Ishikawa (cell line): ENCODE data around the gene VRK3.

Experiments
- CEBPB ChIP-seq: IDR thresholded peaks from 2 replicates; pipeline ENCODE4 v1.6.1; 2012
- CREB1 ChIP-seq: IDR thresholded peaks from 2 replicates; pipeline ENCODE4 v1.6.1; 2012; ENCODE audit warnings: low read depth
- EGR1 ChIP-seq: IDR thresholded peaks from 2 replicates; pipeline ENCODE4 v1.6.1; 2012
- EP300 ChIP-seq: IDR thresholded peaks from 2 replicates; pipeline ENCODE4 v1.6.1; 2012; ENCODE audit warnings: borderline replicate concordance
- FOXM1 ChIP-seq: IDR thresholded peaks from 2 replicates; pipeline ENCODE4 v1.6.1; 2012; ENCODE audit warnings: low read depth, borderline replicate concordance
- NFIC ChIP-seq: IDR thresholded peaks from 2 replicates; pipeline ENCODE4 v1.6.1; 2012
- RAD21 ChIP-seq: IDR thresholded peaks from 2 replicates; pipeline ENCODE4 v1.6.1; 2012; ENCODE audit warnings: low read depth
- TAF1 ChIP-seq: IDR thresholded peaks from 2 replicates; pipeline ENCODE4 v1.6.1; 2012; ENCODE audit warnings: low read depth, mild to moderate bottlenecking
- TCF12 ChIP-seq: IDR thresholded peaks from 2 replicates; pipeline ENCODE4 v1.6.1; 2012; ENCODE audit warnings: low read depth
- TEAD4 ChIP-seq: IDR thresholded peaks from 2 replicates; pipeline ENCODE4 v1.6.1; 2012
- YY1 ChIP-seq: IDR thresholded peaks from 2 replicates; pipeline ENCODE4 v1.6.1; 2012; ENCODE audit warnings: low read depth
- ZBTB7A ChIP-seq: IDR thresholded peaks from 2 replicates; pipeline ENCODE4 v1.6.1; 2012; ENCODE audit warnings: low read depth
- TF ChIP-seq, protein P1 (sequence below): IDR thresholded peaks from 2 replicates; pipeline ENCODE4 v1.6.1; 2012
- TF ChIP-seq, protein P2 (sequence below): IDR thresholded peaks from 2 replicates; pipeline ENCODE4 v1.6.1; 2012; ENCODE audit warnings: low read depth, mild to moderate bottlenecking
- TF ChIP-seq, protein P3 (sequence below): IDR thresholded peaks from 2 replicates; pipeline ENCODE4 v1.6.1; 2012

The VRK3 gene

DNA sequence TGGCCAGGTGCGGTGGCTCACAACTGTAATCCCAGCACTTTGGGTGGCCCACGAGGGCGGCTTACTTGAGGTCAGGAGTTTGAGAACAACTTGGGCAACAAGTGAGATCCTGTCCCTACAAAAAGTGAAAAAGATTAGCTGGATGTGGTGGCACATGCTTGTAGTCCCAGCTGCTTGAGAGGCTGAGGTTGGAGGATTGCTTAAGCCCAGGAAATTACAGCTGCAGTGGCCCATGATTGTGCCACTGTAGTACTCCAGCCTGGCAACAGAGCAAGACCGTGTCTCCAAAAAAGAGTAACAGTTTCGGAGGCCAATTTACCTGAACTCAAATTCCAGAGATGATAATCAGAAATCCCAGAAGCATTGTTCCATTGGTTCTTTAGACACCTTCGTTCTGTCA is 5.1 kb upstream of the VRK3 start:
- no peak for TF ChIP-seq EGR1
- no peak for TF ChIP-seq EP300
- TF ChIP-seq, protein P1, sequence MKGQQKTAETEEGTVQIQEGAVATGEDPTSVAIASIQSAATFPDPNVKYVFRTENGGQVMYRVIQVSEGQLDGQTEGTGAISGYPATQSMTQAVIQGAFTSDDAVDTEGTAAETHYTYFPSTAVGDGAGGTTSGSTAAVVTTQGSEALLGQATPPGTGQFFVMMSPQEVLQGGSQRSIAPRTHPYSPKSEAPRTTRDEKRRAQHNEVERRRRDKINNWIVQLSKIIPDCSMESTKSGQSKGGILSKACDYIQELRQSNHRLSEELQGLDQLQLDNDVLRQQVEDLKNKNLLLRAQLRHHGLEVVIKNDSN: no peak
- no peak for TF ChIP-seq TEAD4
- TF ChIP-seq TAF1: no peak
- TF ChIP-seq NFIC: no peak
- TF ChIP-seq, protein P2, sequence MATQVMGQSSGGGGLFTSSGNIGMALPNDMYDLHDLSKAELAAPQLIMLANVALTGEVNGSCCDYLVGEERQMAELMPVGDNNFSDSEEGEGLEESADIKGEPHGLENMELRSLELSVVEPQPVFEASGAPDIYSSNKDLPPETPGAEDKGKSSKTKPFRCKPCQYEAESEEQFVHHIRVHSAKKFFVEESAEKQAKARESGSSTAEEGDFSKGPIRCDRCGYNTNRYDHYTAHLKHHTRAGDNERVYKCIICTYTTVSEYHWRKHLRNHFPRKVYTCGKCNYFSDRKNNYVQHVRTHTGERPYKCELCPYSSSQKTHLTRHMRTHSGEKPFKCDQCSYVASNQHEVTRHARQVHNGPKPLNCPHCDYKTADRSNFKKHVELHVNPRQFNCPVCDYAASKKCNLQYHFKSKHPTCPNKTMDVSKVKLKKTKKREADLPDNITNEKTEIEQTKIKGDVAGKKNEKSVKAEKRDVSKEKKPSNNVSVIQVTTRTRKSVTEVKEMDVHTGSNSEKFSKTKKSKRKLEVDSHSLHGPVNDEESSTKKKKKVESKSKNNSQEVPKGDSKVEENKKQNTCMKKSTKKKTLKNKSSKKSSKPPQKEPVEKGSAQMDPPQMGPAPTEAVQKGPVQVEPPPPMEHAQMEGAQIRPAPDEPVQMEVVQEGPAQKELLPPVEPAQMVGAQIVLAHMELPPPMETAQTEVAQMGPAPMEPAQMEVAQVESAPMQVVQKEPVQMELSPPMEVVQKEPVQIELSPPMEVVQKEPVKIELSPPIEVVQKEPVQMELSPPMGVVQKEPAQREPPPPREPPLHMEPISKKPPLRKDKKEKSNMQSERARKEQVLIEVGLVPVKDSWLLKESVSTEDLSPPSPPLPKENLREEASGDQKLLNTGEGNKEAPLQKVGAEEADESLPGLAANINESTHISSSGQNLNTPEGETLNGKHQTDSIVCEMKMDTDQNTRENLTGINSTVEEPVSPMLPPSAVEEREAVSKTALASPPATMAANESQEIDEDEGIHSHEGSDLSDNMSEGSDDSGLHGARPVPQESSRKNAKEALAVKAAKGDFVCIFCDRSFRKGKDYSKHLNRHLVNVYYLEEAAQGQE: no peak
- no peak for TF ChIP-seq ZBTB7A
- TF ChIP-seq FOXM1: no peak
- TF ChIP-seq, protein P3, sequence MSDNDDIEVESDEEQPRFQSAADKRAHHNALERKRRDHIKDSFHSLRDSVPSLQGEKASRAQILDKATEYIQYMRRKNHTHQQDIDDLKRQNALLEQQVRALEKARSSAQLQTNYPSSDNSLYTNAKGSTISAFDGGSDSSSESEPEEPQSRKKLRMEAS: no peak
- TF ChIP-seq TCF12: no peak
- TF ChIP-seq RAD21: no peak
- no peak for TF ChIP-seq CREB1
- no peak for TF ChIP-seq YY1
- no peak for TF ChIP-seq CEBPB

DNA sequence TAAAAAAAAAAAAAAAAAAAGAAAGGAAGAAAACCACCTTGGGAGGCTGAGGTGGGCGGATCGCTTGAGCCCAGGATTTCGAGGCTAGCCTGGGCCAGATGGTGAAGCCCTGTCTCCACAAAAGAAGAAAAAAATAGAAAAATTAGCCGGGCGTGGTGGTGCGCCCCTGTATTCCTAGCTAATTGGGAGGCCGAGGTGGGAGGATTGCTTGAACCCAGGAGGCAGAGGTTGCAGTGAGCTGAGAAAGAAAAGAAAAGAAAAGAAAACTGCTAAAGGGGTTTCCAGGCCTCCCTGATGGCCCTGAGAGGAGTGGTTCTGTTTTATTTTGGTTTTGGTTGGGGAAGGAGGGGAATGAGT is 1.4 kb upstream of the VRK3 start:
- no peak for TF ChIP-seq TCF12
- TF ChIP-seq, protein P3: no peak
- no peak for TF ChIP-seq NFIC
- no peak for TF ChIP-seq CREB1
- TF ChIP-seq YY1: no peak
- TF ChIP-seq ZBTB7A: no peak

DNA sequence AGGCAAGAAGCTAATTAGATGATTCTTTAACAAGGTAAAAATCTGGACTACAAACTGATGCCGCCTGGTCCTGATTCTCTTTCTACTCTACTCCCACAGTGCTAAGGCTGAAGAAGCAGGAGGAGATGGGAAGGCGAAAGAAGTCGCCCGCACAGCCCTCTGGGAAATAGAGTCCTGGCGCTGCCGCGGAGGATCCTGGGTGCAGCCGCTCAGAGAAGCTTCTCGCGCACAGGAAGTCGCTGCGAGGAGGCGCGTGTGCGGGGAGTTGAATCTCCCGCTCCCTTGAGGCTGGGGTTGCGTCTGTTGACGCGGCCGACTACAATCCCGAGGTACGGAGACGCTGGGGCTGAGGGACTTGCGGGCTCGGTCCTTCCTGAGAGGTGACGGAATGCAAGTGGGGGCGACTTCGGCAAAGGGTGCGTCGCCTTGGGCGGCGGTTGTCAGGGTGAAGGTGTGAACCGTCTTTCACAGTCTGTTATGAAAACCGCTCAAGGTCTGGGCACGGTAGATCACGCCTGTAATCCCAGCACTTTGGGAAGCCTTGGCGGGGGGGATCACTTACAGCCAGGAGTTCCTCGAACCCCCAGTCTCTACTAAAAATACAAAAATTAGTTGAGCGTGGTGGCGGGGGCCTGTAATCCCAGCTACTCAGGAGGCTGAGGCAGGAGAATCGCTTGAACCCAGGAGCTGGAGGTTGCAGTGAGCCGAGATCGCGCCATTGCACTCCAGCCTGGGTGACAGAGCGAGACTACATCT is 800 bp upstream of the VRK3 start, which contains the start of gene ZNF473:
Gene ZNF473 (plus strand): TSS at position 212 of the 756 bp plus-strand sequence. CDS start 5,078 bp downstream, outside the sequence.
- TF ChIP-seq, protein P2: no peak
- TF ChIP-seq FOXM1 (no peak), CREB1 (no peak), TAF1 (peak; percentile 66; the same call in 1 of the 2 replicates), NFIC (no peak), RAD21 (no peak), TCF12 (peak; percentile 51; the same call in 1 of the 2 replicates), ZBTB7A (no peak), TEAD4 (peak; percentile 60), CEBPB (no peak), YY1 (no peak), EGR1 (peak; percentile 44; the same call in 1 of the 2 replicates), EP300 (0 out of 2 replicates have a peak, but pooled peaks have one; percentile 26)
- TF ChIP-seq, protein P1: peak; percentile 53
- TF ChIP-seq, protein P3: peak; percentile 100

DNA sequence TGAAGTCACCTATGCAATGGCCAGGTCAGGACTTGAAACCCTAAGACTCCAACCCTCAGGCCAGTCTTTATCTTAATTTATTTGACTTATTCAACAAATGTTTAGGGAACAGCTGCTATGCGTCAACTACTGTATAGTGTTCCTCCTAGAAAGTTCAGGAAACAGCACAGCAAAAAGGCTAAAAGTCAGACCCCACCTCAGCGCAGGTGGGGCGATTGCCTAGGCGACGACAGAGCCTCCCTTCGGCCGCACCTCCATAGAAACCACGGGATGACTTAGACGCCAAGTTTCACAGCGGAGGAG is 502 bp downstream of the VRK3 start:
- TF ChIP-seq YY1 (no peak), EGR1 (no peak), TCF12 (no peak), FOXM1 (no peak), ZBTB7A (no peak)

DNA sequence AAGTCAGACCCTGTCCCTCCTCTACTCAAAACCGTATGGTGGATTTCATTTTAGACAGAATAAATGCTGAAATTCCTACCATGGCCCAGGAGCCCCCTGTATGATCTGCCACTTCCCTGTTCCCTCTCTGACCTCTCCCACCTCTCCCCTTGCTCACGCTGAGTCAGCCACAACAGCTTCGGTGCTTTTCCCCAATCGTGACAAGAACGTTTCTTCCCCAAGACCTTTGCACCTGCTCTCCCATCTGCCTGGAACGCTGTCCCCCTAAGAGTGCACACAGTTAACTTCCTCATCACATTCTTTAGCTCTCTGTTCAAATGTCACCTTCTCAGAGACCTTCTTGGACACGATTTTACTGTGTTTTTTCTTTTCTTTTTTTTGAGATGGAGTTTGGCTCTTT is 2.3 kb downstream of the VRK3 start:
- no peak for TF ChIP-seq NFIC
- TF ChIP-seq EGR1: no peak
- TF ChIP-seq, protein P1: no peak

DNA sequence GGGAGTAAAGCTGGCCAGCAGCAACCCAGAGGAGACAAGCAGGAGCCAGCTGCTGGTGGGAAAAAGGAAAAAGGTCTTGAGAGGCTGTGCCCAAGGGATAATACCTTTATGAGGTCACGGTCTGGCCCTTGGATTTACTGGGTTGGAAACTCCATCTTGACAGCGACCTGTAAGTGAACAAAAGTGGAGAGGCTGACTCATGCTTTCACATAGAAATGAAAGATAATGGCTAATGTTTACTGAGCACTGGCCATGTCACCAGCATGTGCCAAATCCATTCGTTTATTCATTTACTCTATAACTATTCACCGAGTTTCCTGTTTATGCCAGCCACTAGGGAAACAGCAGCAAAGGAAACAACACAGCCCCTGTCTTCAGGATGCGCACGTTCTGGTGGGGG is 4.7 kb downstream of the VRK3 start:
- TF ChIP-seq CREB1 (no peak), RAD21 (no peak), YY1 (no peak), TAF1 (no peak)
- TF ChIP-seq, protein P3: no peak
- TF ChIP-seq, protein P1: no peak
- TF ChIP-seq, protein P2: no peak
